ENCODE results near the gene LYSMD4.

The LYSMD4 gene

DNA sequence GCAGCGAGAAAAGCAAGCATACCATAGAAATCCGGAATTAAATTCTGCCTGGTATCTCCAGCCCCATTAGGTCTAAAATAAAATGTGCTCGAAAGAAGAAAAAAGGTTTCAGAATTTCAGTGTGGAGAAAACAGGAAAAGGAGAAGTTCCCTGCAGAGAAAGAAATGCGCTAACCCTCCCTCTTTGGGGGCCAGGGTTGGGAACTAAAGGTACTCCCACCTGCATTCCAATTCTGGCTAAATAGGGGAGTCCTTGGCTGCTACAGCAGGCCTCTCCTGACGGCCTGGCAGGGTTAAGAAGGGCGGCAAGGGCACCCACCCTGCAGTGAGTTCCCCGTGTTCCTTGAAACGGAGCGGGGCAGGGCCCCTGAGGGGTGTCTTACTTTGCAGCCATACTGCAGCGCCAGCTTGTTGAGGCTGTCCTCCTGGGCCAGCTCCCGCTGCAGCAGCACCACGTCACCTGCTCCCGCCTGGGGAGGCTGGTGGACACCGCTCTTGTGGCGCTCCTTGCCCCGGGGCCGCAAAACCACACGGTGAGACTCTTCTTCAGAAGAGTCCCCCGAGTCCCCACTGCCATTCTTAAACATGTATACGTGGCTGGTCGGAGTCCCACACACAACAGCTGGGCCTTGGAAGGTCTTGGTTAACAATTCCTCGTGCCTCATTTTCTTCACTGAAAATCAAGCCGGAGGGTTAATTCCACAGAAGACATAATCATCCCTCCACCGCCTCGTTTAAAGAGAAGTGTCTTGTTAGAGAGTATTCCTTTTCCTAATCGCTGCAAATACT lies 1.7 kb downstream of the LYSMD4 start:
- no peak for FAIRE-seq

DNA sequence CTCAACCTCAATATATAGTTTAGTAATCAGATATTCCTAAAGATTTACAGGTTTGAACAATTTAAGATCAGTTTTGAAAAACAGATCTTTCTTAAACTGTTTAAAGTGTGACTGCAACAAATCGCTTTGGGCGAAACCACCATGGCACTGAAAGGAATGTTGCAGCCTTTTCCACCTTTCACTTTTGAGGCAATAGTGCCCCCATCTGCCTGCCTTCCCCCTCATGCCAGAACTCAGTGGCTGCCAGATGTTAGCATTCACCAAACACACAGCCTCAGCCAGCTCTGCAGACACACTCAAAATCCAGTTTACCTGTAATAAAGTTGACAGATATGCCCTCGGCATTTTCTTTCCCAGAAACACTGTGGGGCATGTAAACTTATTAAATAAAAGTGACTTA lies 3.3 kb downstream of the LYSMD4 start:
- no peak for FAIRE-seq

DNA sequence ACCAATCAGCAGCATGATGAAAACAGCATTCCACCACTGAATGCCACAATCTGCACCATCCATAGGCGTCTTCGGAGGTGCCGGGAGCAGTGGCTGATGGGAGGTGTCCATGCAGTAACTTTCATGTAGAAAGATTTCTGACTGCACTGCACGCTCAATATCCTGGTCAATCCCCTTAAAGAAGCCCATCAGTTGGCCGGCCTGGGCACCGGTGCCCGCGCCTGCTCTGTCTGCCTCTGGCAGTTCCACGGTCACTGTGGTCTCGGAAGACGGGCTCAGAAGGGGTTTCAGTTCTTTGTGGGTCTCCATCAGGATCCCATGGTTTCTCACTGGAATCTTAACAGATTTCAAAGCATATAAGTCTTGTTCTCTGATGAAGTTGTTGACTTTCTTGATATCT lies 3.9 kb downstream of the LYSMD4 start:
- no peak for FAIRE-seq

DNA sequence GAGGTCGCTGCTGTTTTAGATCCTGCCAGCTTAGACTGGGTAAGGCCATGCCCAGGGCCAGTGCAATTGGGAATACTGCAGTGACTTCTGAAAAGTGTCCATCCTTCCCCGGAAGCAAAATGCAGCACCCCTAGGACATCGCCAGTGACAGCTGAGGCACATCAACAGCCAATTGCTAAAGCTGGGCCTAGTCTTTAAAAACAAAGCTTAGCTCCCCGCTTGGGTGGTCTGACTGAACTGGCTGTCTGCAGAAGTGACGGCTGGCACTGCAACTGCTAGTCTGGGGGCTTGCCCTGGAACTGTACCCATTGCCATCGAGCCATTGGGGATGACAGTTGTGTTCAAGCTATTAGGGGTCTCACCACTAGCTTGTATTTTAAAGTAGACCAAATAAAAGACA lies 4.3 kb downstream of the LYSMD4 start:
- FAIRE-seq, result no peak

DNA sequence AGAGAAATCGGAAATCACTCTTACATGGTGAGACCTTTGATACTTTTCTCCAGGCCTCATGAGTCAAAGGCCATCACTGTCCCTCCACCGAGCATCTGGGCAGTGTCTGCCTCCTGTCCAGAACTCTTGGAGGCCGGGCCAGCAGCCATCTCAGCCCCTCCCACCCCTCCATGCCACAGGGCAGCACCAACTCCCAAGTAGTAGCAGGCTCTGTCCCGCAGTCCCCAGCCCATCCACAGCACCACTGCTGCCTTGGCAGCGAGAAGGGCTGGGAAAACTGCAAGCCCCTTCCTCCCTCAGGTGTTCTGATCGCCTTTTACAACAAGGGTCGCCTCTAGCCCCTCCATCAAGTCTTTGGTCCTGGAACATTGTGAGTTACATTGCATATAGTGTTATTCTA lies 5.5 kb downstream of the LYSMD4 start:
- no peak for FAIRE-seq

DNA sequence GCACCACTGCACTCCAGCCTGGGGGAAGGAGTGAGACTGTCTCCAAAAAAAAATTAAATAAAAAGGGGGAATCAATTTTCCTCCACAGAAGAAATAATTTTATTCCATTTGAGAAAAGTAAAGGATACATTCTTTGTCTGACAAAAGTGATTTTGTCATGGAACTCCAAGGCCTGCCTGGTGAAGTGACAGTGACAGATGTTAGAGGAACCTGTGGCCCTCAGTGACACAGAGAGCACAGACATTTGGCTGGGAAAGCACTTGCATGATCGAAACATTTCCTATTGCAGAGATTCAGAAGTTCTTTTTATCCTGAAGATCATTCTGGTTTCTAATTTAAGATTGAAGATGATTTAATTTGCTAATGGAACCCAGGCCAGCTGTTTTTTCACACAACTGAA lies 5.9 kb downstream of the LYSMD4 start:
- no peak for FAIRE-seq

DNA sequence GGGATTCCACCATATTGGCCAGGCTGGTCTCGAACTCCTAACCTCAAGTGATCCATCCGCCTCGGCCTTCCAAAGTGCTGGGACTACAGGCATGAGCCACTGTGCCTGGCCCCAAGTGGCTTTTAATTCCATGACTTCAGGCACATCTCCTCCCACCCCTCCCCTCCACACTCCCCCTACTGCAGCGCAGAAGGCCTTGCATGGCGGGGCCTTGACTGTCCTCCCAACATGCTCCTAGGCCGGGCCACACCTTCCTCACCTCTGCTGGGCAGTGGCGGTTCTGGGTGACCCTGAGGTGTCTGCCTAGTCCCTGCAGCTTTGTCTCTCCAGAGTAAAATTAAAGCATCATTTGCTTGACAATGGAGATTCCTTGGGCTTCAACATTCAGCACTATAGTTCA lies 6.9 kb downstream of the LYSMD4 start:
- FAIRE-seq, result no peak

DNA sequence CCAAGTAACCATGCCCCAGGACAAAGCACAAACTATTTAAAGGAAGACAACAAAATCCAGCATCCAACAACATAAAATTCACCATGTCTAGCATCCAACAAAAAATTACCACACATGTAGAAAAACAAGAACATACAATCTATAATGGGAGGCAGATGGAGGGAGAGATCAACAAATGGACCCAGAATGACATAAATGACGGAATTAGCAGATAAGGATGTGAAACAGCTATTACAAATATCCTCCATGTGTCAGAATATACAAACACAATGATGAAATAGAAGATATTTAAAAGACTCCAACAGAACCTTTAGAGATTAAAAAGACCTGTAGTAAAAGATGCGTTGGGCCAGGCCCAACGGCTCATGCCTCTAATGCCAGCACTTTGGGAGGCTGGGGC lies 10.8 kb downstream of the LYSMD4 start:
- FAIRE-seq, result no peak

DNA sequence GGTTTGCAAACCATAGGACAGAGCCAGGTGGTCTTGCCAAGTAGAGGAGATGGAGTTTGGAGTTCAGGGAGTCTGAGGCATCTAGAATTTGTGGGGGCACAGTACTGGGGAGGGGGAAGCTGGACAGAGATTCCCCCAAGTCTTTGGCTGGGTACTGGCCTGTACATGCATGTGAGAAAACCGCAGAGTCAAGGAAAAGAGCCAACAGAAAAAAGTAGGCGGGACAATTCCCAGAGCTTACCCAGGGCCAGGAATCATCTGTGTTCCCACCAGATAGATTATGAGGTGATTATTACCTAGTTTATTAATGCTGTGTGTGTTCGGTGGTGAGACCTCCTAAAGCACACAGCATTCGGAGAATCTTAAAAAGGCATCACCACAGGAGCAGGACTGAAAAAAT lies 11.3 kb downstream of the LYSMD4 start:
- FAIRE-seq, result no peak

DNA sequence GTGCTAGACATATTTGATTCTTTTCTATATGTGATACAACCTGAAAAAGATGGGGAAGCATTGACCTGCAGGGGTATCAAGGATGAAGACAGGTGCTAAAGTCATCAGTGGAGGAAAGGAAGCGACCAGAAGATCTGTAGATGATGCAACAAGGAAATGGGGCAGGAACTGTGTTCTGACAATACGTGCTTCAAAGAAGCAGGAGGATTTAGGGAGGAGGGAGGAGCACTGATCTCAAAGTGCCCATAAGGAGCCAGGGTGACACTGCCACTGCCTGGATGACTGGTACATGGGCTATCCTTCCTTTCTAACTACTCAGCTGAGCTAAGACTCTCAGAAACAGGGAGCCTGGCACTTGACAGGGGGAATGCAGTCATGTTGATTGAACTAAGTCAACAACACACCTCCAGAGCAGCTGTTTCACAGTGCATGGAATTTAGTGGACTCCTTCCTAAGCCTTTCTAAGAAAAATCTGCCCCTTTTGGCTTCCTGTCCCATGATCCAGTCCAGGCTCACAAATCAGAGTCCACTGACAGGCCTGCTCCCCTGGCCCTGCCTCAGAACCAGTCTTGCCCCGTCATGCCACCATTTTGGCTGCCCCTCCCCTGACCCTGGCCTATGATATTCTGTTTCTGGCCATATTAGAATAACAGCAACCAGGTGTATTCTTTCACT lies 12.0 kb downstream of the LYSMD4 start:
- no peak for FAIRE-seq

DNA sequence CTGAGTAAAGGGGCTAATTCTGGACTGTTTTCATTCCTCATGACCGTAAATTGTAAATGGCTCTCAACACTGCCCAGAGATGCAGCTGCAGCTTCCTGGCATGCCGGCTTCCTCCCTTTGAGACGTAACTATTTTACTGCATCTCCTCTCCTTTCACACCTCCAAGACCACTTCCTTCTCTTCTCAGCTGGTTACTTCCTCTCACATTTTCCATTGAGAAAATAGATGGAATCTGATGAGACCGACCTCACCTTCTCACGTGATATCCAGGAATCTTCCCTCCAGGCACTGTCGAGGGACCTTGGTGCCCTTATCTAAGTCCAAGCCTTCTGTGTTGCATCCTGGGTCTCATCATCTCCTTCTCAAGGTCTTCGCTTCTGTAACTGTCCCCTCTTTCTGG lies 12.7 kb downstream of the LYSMD4 start:
- no peak for FAIRE-seq

DNA sequence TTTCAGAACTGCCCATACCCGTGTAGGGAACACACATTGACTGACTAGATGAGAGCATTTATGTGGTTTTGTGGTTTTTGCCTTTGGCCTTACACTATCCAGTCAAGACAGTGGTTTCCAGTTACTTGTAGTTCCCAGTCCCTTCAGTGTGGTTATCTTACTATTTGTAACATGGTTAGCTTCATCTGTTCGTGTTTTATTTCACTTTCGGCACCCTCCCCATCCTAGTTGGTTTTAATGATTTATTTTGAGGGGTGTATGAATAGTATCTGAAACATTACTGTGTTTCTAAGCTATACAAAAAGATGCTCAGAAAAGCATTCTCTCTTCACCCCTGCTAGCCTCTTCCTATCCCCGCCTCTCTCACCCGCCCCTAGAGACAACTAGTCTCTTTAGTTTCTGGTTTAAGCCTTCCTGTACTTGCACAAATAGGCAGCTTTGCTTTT lies 14.1 kb downstream of the LYSMD4 start:
- no peak for FAIRE-seq

DNA sequence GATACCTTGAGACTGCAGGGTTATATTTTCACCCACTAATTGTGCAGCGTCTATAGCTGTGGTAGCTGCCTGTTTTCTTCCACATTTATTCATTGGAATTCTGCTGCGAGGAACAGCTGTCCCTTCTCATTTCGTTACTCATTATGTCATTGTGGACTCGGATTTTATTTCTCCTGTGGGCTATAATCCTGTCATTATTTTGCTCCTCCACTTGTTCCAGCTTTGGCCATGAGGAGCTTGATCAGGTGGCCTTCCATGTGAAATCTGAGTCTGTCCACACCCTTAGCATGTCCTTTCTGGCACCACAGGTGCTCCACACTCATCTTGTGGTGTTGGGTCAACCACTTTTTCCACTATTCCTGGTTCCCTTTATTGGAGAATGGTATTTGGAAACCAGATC lies 14.8 kb downstream of the LYSMD4 start:
- FAIRE-seq, result no peak

DNA sequence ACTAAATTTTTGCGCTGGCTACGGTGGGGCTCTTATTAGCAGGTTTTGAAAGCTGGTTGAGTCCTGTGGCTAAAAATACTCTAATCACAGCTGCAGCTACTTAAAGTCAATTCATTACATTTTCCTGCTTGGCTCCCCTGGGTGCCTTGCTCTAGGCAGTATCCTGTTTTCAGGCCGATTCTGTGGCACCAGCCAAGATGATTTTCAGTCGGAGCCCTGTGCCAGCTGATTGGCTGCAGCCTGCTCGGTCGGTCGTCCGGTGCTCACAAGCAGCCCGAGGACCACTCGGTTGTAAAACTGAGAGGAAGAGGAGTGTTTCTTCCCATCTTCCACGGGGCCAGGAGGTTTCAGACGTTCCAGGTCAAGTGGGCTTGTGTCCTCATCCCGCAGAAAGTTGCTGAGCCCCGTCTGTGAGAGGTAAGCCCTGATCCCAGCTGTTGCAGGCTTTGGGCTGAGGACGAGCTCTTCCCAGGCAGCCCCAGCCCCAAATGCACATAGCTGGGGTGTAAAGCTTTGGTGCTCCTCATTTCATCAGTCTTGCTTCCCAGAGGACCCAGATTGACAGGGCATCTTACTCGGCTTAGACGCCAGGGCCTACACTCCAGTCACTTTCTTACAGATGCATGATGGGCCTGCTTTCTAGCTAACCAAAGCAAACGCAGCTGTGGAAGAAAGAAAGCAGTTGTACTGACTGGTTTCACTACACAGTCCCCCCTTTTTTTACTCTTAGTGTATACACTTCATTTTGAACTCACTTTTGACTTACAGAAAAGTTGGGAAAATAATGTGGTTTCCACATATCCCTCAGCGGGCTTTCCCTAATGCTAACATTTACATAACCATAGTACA lies 15.9 kb downstream of the LYSMD4 start:
- FAIRE-seq, result no peak

DNA sequence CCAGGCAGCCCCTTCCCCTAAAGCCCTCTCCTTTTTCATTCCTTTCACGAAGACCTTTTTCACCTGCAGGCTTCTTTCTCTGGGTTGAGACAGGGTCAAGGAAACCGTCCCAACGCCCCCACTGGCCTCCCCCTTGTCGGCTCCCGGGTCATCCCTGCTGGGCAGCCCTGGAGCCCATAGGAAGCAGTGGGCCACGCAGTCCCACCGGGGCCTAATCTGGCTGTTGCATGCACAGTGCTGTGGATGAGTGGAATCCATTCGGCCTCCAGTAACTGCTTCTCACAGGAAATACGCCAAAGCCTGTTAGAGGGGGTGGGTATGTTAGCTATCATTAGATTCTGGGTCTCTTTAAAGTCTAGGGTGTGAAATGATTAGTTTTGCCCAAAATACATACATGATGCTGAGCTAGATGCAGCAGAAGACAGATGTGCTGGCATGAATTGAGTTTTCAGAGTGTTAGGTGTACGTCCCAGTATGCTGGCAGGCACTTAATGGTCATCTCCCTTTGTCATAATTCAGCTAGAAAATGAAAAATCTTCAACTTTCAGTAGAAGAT lies 16.6 kb downstream of the LYSMD4 start:
- FAIRE-seq, result no peak

DNA sequence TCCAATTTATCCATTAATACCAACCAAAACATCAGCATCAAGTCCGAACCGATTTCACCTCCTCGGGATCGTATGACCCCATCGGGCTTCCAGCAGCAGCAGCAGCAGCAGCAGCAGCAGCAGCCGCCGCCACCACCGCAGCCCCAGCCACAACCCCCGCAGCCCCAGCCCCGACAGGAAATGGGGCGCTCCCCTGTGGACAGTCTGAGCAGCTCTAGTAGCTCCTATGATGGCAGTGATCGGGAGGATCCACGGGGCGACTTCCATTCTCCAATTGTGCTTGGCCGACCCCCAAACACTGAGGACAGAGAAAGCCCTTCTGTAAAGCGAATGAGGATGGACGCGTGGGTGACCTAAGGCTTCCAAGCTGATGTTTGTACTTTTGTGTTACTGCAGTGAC lies 20.8 kb downstream of the LYSMD4 start:
- FAIRE-seq, result no peak

DNA sequence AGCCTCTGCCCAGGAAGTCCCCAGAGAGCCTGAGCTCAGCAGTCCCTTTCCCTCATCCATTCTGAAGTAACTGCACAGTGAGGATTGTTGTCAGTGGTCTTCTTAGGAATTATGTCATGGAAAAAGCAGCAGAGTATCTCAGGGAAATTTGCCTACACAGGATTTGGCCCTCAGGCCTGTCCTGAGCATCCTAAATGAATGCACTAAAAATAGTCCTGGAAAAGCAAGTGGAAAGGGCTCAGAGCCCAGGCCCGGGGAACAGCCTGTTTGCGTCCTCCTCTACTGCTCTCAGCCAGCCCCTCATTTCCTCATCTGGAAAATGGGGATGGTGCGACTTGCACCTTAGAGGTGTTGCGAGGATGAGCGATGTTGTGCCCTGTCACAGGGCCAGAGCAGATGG lies 21.6 kb downstream of the LYSMD4 start:
- FAIRE-seq, result no peak

DNA sequence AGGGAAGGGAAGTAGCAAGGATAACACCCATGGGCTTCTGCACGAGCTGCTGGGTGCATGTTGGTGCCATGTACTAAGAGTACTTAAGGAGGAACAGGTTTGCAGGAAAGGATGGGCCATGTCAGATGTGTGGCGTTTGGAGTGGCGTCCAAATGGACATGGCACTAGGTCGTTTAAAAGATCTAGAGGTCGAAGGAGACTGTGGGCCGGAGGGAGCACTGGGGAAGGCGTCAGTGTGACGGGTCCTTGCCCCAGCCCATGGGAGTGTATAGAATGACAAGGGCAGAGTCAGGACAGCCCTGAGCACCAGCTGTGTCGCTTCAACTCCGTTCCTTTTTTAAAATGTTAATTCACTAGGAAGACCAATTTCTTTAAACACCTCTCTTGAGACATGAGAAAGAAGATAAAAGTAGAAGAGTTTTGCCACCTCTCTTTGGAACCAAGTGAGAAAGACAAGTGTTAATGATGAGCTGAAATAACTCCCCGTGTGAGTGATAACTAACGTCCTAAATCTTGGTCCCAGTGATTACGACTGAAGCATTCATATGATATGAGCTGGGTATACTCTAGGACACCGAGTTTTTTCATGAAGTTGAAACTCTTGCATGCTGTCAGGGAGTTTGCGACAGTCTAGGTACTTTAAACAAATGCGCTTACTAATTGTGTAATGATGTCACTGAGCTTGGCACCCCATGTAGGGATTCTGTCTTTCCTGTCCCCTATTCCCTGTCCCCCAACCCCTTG lies 23.8 kb downstream of the LYSMD4 start:
- no peak for FAIRE-seq

DNA sequence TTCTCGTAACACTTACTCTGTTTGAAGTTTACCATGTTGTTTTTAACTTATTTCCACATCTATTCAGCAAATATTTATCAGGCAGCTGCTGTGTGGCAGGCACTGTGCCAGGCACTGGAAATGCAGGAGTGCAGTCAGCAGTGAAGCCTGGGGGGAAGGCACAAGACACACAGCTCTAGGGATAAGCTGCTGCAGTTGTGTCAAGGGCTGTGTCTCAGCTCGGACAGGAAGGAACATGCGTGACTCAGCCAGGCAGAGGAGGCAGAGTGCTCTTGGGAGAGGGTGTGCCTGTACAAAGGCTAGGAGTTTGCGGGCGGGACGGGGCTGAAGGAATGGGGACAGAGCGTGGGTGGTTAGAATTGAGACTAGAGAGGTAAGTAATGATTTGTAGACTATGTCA lies 24.7 kb downstream of the LYSMD4 start:
- no peak for FAIRE-seq

DNA sequence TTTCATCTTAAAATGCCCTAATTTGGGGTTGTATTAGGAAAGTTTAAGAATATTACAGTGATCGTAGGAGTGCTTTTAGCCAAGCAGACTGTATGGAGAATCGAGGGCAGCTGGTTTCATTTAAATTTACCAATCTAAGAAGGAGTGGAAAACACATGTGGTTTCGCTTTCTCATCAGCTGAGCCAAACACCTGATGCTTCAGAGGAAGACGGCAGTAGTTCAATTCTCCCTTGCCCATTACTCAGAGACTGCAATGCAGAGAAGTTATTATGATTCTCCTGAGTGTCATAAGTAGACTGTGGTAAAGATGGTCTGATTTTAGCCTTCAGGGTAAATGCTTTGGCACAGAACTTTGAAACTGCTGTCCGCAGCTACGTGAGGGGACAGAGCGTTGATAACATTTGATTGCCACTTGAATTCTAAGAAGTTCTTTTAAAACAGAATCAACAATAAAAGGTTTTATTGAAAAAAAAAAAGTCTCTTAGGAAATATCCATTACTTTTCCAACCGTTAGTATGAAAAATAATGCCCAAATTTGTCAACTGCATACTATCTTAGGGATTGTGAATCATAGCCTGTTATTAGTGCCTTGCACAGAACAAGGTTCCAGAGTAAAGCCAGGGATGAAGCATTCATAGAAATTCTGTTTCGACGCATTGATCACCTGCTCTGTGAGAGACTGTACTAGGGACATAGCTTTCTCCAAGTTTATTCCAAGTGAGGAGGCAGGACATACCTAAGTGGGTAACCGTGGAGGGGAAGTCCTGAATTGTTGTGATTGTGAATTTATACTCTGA lies 25.6 kb downstream of the LYSMD4 start:
- no peak for FAIRE-seq

DNA sequence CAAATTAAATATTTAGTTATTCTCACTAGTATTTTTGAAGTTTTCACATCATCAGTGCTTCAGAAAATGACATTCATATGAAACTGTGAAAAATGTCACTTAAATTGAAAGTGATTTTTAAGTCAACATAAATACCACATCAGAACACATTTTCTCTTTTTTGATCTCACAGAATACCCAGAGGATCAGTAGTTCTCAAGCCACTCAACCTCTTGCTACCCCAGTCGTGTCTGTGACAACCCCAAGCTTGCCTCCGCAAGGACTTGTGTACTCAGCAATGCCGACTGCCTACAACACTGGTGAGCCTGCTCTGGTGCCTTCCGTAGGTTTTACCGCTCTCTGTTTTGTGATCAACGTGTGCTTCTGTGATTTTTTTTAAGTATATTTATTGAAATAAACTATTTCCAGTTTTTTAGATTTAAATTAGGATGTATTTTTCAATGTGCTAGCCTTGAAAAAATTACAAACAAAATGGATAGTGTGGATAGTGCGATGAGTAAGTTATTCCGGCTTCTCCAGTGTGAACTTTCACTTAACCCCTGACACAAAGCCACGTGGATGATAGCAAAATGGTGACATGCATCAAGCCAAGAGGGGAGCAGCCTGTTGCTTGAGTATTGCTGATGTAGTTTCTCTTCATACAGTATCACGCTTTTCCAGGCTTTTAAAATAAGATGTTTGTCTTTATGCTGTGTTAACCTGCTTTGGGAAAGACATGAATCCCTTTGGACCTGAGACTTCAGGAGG lies 26.5 kb downstream of the LYSMD4 start:
- no peak for FAIRE-seq

Data from G401.6 (cell line).